ENCODE results near the gene MCHR1.
A peak's percentile ranks its signal among the peaks of the same experiment; 100 is the strongest.
"Not testable (repeated sequence)": the region's sequence is repeated elsewhere in the genome, so short reads cannot be mapped to it uniquely, and the experiment has no call there.

MCHR1 gene, protein sequence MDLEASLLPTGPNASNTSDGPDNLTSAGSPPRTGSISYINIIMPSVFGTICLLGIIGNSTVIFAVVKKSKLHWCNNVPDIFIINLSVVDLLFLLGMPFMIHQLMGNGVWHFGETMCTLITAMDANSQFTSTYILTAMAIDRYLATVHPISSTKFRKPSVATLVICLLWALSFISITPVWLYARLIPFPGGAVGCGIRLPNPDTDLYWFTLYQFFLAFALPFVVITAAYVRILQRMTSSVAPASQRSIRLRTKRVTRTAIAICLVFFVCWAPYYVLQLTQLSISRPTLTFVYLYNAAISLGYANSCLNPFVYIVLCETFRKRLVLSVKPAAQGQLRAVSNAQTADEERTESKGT

GRCh38 chr22:40679249-40679963 is at the start of gene MCHR1:
TSS of gene MCHR1 (plus strand) at chr22:40679484. CDS start at chr22:40679653, 169 bp downstream.
- no peak for DNase-seq

GRCh38 chr22:40631925-40632324 is 47.4 kb upstream of the MCHR1 start:
- no peak for DNase-seq

DNA sequence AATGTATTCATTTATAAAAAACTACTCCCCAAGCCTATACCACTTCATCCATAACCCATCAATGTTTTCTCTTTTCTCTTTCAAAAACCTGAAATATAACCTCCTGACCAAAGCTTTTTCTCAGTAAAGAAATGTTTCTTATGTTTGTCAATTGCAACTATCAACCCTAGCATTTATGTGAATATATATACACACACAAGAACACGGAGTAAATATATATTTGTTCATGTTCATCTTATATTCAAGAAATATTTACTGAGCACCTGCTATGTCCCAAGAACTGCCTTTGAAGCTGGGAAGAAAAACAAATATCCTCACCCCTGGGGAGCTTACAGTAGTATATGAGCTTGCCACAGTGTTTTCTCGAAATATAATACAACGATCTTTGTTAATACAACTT is 46.2 kb upstream of the MCHR1 start:
- DNase-seq = no peak

- DNase-seq = peak; percentile 26
Observed at GRCh38 chr22:40634119-40634903, 45.0 kb upstream of the MCHR1 start.

DNA sequence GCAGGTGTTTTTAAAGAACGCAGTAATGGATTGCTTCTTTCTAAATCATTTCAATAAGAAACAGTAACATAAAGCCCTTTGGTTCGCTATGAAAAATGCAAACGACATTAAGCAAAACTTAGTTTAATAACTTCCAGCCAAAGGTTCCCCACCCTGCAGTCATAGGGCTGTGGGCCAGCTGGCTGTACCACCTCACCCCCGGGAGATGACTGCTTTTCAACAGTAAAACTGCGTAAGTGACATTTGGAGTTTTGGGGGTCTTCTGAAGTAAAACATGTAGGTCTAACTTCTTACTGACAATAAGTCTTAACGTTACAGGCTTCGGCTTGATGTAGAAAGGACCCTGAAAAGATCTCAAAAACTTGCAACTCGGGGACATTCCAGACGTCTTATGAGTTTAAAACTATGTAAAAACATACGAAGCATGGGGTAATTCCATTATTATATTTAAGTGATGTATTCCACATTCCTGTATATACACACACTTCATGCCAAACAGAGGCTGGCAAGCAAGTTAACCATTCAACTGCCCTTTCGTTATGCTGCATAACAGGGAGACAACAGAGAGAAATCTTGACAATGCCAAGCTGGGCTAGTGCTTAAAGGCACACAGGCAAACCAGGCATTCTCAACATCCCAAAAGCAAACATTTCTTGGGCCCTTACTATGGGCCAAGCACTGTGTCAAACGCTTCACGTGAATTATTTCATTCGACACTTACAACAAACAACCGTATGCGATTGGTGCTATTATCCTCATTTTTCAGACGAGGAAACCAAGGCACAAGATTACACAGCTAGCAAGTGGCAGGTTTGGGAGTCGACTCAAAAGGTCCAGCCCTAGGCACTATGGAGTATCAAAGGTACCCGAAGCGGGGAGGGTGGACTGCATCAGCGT is 44.0 kb upstream of the MCHR1 start:
- DNase-seq = no peak

DNA sequence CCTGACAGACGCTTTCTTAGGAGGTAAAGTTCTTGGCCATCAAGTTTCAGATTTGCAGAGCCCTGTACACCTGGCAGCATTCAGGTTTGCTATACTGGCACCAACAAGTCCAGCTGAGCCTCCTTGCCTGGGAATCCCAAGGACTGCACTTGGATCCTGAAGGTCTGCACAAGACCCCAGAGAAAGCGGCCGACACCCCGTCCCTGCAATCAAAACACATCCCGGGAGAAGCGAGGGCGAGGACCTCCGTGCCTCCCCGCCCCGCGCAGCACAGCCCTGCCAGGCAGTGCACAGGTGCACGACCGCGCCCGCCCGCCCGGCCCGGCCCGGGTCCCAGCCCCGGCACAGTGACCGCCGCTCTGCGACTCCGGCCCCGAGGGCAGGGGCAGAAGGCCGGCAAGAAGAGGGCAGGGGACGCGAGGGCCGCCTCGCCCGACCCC is 43.3 kb upstream of the MCHR1 start:
- DNase-seq = no peak

DNA sequence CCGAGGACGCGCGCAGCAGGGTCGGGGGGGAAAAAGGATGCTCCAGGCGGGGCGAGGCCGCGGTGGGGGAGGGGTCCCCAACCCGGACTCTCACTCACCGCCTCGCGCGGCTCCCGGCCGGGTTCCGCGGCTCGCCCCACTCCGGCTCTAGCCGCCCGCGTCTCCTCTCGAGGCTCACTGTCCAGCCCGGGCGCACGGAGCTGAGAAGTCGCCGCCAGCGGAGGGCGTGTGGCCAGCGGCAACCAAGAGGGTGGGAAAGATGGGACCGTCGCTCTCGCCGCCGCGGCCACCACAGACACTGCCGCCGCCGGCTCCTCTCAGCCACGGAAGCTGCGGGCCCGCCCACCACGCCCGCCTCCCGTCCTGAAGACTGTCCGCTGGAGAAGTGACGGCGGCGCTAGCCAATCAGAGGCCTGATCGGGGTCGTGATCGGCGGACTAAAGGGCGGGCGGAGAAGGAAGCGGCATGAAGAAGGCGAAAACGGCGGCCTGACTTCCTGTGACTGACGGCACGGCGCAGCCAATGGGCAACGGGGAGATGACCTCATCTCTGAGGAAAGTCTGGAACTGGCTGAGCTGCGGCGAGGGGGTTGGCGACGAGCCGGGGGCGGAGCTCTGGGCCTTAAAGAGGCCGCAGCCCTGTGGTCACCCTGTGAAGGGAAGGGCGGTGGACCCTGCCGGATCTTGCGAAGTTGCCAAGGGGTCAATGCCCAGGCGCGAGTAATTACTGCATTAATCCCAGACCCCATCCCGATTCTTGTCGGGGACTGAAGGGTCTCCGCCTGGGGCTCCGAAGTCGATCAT is 42.7 kb upstream of the MCHR1 start, which contains the start of gene MRTFA:
Gene MRTFA, minus strand, starts transcription at position 340 of the 803 bp plus-strand sequence.
- DNase-seq = peak; percentile 99

GRCh38 chr22:40637183-40638150 is 41.8 kb upstream of the MCHR1 start:
- DNase-seq = peak; percentile 23

DNA sequence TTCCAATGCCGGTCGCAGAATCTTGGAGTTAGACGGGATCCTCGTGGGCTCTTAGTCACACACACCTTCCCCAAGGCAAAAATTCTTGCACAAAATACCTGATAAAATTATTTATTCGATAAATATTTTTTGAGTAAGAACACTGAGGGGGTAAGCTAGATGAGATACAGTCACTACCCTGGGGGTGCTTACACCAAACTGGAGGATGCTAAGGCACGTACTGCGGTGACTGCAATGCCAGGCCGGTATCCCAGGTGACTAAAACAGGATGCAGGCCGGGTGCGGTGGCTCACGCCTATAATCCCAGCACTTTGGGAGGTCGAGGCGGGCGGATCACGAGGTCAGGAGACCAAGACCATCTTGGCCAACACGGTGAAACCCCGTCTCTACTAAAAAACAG is 41.0 kb upstream of the MCHR1 start:
- no peak for DNase-seq

GRCh38 chr22:40641269-40641668 is 38.0 kb upstream of the MCHR1 start:
- DNase-seq = no peak

GRCh38 chr22:40642316-40642715 is 37.0 kb upstream of the MCHR1 start:
- no peak for DNase-seq

GRCh38 chr22:40645579-40646197 is 33.6 kb upstream of the MCHR1 start:
- DNase-seq = no peak

DNA sequence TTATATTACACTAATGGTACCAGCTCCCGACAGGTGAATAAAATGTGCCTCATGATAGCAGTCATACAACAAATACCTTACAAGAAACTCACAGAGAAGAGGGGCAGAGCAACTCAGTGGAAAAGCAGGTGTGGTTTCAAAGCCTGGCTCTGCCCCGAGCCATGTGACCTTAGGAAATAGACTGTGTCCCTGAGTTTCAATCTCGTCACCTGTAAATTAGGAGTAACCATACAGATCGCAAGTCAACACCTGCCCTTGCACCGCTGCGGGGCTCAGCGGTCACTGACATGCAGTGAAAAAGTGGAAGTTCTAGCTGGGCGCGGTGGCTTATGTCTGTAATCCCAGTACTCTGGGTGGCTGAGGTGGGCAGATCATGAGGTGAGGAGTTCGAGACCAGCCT is 30.9 kb upstream of the MCHR1 start:
- DNase-seq = no peak

DNA sequence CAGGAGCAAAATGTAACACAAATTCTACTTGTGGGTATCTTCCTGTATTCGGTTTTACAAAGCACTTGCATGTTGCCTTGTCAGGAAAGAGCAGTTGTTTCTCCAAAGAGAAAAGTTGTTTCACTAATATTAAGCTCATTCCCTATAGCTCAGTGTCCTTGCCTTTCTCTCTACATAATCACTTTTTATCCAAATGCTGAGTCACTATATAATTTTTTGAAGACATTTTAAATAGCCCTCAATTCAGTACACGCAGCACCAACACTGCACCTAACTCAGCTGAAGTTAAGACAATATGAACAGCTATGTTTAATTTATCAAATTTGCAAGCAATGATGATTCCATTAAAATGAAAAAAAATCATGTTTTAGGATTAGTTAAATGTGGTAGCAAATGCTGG is 28.2 kb upstream of the MCHR1 start:
- DNase-seq = no peak

DNA sequence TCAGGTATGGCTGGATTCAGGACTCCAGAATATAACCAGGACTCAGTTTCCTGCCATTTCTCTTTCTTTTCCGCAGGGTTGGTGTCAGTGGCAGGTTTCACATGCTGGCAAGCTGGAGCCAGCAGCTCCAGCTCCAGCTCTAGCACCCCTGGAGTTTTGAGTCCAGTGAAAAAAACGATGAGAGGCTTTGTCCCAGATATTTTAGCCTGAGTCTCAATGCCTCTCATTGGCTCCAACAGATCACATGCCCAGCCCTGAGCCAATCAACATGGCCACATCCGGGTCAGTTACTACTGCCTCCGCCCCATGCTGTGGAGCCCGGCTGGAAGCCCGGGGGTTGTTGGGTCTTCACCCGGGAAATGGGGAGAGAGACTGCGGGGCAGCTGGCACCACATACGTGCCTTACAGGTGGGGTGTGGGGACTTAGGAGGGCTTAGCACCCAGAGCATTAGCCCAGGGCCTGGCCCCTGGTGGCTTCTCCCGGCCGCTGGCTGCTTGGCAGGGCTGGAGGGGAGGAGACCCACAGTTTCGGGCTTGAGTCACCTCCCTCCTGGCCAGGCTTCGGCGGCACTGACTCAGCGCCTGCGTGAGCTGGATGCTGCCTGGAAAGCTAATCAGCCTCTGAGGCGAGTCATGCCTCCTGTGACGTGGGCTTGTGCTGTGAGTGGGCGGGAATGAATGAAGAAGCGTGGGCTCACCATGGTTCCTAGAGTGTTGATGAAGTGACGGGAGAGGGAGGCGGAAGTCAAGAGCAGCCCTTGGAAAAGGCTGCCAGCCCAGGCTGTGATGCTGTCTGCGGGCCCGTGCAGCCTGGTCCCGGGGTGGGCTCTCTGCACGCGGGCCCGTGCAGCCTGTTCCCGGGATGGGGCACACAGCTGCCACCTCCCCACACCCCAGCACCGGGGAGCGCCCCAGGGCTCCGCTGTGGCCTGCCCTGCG is 27.5 kb upstream of the MCHR1 start:
- DNase-seq = peak; percentile 96

DNA sequence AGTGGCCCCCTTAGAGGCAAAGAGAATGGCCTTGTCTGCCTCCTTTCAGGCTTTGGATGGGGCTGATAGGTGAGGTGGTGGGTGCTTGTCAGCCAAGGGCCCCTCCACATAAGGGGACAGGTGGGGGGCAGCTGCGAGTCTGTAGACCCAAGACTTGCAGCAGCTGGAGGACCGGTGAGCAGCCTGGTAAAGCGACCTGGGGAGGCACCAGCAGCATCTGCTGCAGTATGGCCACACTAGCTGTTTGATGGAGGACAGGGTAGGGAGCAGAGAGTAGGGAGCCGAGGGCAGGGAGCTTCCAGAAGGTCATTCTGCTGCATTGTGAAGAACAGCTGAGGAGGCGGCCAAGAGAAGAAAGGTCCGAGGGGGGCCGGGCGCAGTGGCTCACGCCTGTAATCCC is 25.9 kb upstream of the MCHR1 start:
- no peak for DNase-seq

- DNase-seq = peak; percentile 69
Observed at GRCh38 chr22:40654522-40655167, 24.6 kb upstream of the MCHR1 start.

- not testable (repeated sequence) for DNase-seq
Observed at GRCh38 chr22:40655941-40656340, 23.3 kb upstream of the MCHR1 start.

All from hematopoietic multipotent progenitor cell treated with erythropoietin and hydrocortisone succinate and interleukin-3 and kit ligand, for 8 days (in vitro differentiated cells).